GM21528 (cell line): ENCODE data around the gene DYRK1B.
"Not testable (repeated sequence)": the region's sequence is repeated elsewhere in the genome, so short reads cannot be mapped to it uniquely, and the experiment has no call there.

Experiments used
- ATAC-seq: cut with Tn5 transposase; IDR thresholded peaks from one replicate; pipeline ENCODE4 v1.9.1; 2021; ENCODE audit warnings: mild to moderate bottlenecking, moderate library complexity; ENCODE audit not compliant: unreplicated experiment, low FRiP score

Gene DYRK1B

DNA sequence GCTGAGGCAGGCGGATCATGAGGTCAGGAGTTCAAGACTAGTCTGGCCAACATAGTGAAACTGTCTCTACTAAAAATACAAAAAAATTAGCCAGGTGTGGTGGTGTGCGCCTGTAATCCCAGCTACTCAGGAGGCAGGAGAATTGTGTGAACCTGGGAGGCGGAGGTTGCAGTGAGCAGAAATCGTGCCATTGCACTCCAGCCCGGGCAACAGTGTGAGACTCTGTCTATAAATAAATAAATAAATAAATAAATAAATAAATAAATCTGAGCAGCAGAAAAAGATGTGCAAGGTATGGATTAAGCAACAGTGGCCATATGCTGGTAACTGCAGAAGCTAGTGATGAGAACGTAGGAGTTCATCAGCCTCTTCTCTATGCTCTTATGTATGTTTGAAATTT, 19.9 kb downstream of the DYRK1B start:
- ATAC-seq, result not testable (repeated sequence)

DNA sequence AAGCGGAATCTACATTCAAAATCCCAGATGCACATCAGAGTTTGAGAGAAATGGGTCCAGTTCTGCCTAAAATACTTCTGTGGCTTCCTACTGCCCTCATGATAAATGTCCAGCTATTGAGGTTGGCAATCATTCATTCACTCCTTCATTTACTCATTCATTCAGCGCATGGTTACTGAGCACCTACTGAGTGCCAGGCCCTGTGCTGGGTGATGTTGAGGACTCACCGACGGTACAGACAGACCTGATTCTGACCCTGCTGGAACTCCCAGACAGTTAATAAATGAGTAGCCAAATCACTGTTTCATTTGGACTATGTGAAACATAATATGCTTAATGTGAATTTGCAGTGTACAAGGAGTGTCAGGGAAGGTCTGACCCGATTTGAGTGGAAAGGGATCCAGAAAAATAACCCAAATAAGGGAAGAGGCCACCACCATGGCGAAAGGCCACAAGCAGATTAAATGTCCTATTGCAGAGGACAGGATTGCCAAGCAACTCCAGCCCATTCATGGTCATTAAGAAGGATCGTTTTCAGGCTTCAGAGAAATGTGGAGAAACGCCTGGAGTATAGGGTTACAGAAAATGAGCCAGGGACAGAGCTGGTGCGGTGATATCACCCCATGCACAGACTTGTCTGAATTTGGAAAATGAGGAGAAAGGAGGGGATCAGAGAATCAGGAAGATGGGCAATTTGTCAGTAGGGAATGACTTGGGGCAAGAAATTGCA, 20.5 kb downstream of the DYRK1B start:
- no peak for ATAC-seq

DNA sequence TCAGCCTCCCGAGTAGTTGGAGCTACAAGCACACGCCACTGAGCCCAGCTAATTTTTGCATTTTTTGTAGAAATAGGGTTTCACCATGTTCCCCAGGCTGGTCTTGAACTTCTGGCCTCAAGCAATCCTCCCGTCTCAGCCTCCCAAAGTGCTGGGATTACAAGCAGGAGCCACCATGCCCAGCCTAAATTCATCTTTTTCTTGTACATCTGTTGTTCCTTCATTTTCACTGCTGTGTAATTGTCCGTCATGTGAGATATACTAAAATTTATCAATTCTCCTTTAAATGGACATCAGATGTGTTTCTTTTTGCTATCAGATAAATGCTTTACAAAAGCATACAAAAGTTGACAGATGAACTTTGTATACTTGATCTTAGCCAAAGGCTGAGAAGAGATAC, 22.9 kb downstream of the DYRK1B start:
- no peak for ATAC-seq

DNA sequence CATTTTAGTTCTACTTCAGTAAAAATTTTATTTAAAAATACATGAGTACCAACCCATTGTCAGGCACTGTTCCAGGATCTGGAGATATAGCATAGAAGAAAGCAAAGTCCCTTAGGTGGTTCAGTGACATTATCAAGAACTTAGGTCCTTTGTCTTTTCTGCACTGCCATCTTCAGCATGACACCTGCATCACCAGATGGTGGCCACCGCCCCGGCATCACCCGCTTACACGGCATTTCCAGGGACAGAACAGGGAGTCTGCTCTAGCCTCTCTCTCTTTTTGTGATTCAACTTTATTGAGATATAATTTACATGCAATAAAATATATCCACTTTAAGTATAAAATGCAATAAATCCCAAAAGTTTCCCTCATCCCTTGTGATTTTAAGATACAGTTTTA, 23.5 kb downstream of the DYRK1B start:
- no peak for ATAC-seq

DNA sequence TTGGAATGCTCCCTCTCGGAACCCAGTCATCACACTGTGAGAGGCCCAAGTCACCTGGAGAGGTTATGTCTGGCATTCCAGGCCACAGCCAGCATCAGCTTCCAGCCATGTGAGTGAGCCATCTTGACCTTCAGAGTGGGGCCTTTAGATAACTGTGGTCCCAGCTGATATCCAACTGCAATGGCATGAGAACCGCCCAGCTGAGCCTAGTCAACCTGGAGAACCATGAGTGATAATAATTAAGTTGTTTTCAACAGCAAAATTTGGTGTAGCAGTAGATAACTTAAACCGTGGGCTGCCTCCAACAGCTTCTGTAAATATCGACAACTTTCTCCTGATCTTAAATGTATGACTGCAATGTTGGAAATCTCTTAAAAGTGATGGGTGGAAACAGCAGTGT, 24.6 kb downstream of the DYRK1B start:
- ATAC-seq, result no peak

DNA sequence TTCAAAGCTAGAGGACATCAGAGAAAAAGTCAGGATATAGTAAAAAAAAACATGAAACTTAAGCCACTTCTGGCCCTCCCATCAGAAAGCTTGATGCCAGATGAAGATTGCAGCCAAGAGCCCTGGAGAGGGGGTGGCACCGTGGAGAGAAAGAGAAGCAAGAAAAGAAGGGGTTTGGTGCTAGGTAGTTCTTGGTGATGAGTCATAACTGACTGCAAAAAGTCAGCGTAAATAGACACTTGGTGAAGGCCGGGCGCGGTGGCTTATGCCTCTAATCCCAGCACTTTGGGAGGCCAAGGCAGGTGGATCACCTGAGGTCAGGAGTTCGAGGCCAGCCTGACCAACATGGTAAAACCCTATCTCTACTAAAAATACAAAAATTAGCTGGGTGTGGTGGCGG, 25.3 kb downstream of the DYRK1B start:
- not testable (repeated sequence) for ATAC-seq

DNA sequence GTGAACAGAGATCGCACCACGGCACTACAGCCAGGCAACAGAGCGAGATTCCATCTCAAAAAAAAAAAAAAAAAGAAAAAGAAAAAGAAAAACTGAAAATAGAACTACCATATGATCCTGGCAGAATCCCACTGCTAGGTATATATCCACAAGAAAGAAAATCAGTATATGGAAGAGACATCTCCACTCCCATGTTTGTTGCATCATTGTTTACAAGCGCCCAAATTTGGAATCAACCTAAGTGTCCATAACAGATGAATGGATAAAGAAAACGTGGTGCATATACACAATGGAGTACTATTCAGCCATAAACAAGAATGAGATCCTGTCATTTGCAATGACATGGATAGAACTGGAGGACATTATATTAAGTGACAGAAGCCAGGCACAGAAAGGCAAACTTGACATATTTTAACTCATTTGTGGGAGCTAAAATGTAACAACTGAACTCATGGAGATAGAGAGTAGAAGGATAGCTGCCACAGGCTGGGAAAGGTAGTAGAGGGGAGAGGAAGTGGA, 26.1 kb downstream of the DYRK1B start:
- no peak for ATAC-seq

DNA sequence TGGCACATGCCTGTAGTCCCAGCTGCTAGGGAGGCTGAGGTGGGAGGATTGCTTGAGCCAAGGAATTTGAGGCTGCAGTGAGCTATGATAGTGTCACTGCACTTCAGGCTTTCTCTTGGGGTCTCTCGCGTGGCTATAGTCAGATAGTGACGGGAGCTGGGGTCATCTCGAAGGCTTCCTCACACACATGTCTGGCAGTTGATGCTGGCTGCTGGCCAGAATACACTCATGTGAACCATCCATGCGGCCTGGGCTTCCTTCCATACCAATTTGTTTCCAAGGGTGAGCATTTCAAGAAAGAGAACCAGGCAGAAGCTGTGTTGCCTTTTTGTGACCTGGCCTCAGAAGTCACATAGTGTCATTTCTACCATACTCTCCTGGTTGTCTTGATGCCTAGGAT, 28.9 kb downstream of the DYRK1B start:
- ATAC-seq, result no peak

DNA sequence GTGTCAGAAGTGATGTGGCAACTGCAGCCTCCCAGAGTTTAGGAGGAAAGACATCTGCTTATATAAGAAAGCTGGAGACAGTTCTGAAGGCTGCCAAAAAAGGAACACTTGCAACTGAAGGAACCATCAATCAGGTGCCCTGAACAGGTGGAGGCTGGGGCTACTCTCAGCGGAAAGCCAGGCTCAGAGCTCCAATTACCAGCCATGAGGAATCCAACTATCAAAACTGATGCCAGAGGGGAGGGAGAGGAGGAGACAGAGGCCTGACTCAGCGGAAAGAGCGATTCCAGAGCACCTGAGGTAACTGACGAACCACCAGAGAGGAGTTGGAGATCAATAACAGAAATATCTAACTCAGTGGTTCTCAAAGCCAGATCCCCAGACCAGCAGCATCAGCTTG, 31.0 kb downstream of the DYRK1B start:
- ATAC-seq, result no peak

DNA sequence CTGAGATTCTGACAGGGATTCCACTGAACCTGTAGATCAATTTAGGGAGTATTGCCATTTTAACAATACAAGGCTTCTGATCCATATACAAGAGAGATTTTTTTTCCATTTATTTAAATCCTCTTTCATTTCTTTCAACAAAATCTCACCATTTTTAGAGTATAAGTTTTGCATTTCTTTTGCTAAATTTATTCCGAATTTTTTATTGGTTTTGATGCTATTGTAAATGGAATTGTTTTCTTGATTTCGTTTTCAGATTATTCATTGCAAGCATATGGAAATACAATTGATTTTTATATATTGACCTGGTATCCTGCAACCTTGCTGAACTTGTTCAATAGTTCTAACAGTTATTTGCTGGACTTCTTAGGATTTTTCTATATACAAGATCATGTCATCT, 36.9 kb downstream of the DYRK1B start:
- ATAC-seq, result no peak

DNA sequence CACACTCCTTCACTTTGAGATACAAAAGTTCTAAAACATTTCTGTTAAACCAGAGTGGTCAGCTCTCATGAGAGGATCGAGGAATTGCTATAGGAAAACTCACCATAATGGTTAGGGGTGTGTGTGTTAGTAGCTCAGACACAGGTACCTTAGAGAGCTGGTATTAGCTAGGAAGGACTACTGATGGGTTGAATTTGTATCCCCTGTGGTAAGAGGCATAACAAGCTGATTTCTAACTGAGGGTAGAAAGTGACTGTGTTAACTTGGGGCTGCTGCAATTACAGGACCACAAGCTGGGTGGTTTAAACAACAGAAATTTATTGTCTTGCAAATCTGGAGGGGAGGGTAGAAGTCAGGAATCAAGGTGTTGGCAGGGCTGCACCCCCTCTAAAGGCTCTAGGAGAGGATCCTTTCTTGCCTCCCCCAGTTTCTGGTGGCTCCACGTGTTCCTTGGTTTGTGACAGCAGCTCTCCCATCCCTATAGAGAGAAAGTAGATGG, 37.9 kb downstream of the DYRK1B start:
- ATAC-seq, result no peak

DNA sequence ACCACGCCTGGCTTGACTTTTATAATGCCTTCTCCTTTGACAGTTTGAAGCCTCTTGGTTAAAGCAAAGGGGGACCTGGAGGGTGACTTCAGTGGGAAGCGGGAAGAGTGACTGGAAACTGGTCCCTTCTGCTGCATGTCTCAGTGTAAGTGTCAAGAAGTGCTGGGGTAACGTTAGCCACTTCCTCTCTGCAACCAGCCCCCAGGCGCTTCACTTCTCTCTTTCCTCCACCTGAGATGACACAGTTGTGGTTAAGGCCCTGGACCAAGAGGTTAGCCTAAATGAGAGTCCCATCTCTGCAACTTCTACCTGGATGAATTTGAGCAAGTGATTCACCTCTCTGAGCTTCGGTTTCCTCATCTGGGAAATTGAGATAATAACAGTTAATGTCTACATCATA, 39.0 kb downstream of the DYRK1B start:
- ATAC-seq, result no peak

DNA sequence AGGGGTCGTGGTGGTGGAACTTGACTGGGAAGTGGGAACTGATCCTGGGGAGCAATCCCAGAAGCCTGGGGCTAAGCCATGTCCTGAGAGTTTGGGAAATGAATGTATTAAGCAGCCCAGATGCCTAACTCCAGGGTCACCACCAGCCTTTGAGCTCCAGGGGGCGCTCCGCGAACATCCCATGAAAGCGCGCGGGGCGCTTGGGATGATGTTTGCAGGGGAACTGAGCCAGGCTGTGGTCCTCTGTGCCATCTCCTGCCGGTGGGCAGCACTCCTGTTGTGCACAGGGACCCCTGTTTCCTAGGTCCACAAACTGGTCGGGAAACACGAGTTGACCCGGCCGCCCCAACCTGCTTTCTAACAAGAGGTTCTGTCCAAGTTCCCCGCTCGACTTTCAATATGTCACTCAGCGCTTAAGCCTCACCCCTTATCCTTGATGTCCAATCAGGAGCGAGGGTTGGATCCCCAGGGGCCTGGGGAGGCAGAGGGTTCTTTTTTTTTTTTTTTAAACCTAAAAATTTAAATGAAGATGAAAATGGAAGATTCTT, 40.9 kb downstream of the DYRK1B start:
- peak; percentile 70 for ATAC-seq

DNA sequence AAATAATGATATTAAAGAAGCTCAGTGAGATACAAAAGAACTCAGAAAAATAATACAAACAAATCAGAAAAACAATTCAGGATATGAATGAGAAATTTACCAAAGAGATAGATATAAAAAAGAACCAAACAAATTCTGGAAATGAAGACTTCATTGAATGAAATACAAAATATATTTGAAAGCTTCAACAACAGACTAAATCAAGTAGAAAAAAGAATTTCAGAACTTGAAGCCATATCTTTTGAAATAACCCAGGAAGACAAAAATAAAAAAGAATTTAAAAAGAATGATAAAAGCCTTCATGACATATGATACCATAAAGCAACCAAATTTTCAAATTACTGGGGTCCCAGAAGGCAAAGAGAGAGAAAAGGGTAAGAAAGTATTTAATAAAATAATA, 45.7 kb downstream of the DYRK1B start:
- ATAC-seq, result no peak

DNA sequence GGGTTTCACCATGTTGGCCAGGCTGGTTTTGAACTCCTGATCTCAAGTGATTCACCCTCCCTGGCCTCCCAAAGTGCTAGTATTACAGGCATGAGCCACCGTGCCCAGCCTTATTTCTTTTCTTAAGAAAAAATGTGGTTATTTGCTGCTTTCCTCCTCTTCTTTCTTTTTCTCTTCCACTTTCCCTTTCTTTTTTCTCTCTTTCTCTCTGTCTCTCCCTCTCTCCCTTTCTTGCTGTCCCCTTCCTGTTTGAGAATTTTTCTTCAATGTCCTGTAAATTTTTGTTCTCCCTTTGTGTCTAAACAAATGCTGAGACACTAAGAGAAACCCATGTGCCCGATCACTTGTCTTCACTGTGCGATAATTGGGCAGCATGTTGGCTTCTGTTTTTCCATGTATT, 53.1 kb downstream of the DYRK1B start:
- ATAC-seq, result no peak

DNA sequence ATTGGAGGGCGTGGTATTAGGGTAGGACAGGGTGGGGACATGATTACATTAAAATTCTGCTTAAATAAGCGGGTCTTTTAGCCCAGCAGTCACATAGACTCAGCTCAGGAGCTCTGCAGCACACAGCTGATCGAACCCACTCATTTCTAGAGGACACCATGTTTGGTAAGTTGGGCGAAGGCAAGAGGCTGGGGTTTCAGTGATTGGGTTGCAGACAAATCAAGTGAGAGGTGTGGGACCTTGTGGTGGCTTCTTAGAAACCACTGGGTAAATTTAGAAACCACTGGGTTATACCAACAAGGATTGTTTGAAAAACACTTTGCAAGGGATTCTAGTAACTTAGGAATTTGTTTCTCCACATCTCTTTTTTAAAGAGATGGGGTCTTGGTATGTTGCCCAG, 55.2 kb downstream of the DYRK1B start, which contains the start of gene LEUTX:
Gene LEUTX, plus strand, starts transcription at position 92 of the 400 bp plus-strand sequence. Its CDS starts 67 bp downstream, at position 159.
- ATAC-seq, result no peak
